Upper lobe of left lung (tissue), 6 donors: ENCODE data around the gene ANKRD66. TPM values are rescaled to one million over a fixed set of nuclear protein-coding genes. Genes with fewer than 3 reads are reported as not detected.

ENCODE experiments used
- ATAC-seq, 2 donors: fragments of 200-7000 bp; cut with Tn5 transposase; one replicate each; pipeline ENCODE4 v1.9.1; 2022; ENCODE audit warnings: mild to moderate bottlenecking in 2 of 2, moderate library complexity in 2 of 2; ENCODE audit not compliant: low FRiP score in 2 of 2
- DNase-seq, 2 donors: peaks; one replicate each; pipeline ENCODE4 v3.0.0-alpha.2; 2019 to 2020
- H3K27ac ChIP-seq, 4 donors: fragments of 200-600 bp; sonication (generic); one replicate each; pipeline ENCODE4 v1.5.1; 2016 to 2019
- H3K27me3 ChIP-seq, 4 donors: fragments of 200-600 bp; sonication (generic); one replicate each; pipeline ENCODE4 v1.5.1; 2017 to 2019
- H3K36me3 ChIP-seq, 4 donors: fragments of 200-600 bp; sonication (generic); one replicate each; pipeline ENCODE4 v1.5.1; 2016 to 2019
- H3K4me1 ChIP-seq, 4 donors: fragments of 200-600 bp; sonication (generic); one replicate each; pipeline ENCODE4 v1.5.1; 2018 to 2019
- H3K4me3 ChIP-seq, 4 donors: fragments of 200-600 bp; sonication (generic); one replicate each; pipeline ENCODE4 v1.5.1; 2017 to 2019; ENCODE audit warnings: mild to moderate bottlenecking in 2 of 4, moderate library complexity in 1 of 4
- H3K9me3 ChIP-seq, 4 donors: fragments of 200-600 bp; sonication (generic); one replicate each; pipeline ENCODE4 v1.5.1; 2018 to 2019
- CTCF ChIP-seq, 6 experiments: fragments of 450-650 bp in 4 of 6; fragments of 200-600 bp in 2 of 6; sonication (generic) in 2 of 6; IDR thresholded peaks; one replicate each; pipeline ENCODE4 v1.5.1; 2016 to 2019; ENCODE audit warnings: antibody characterized with exemption in 6 of 6
- EP300 ChIP-seq, 4 donors: sonication (generic); formaldehyde crosslinking; IDR thresholded peaks; one replicate each; pipeline ENCODE4 v1.5.1; 2017; ENCODE audit warnings: antibody characterized with exemption in 4 of 4, control low read depth in 2 of 4
- POLR2A ChIP-seq, 4 donors: fragments of 450-650 bp; IDR thresholded peaks; one replicate each; pipeline ENCODE4 v1.5.1; 2016 to 2017; ENCODE audit warnings: antibody characterized with exemption in 4 of 4, mild to moderate bottlenecking in 2 of 4
- POLR2AphosphoS5 ChIP-seq, 2 donors: sonication (generic); formaldehyde crosslinking; IDR thresholded peaks; one replicate each; pipeline ENCODE4 v1.5.1; 2017; ENCODE audit warnings: antibody characterized with exemption in 2 of 2
- WGBS, 2 donors: methylation state at CpG; one replicate each; pipeline ENCODE4 v1.1.5; 2017 to 2018; 5-methylcytosine and 5-hydroxymethylcytosine counted together
- total RNA-seq, 6 donors: library from RNA; depleted of rRNA in 4 of 6; stranded (reverse); fragments of >200 nt in 4 of 6; gene quantifications; one replicate each; pipeline versions ENCODE4 v1.1.0 to v1.2.1, GENCODE V29; 2016 to 2021
- donor health status: DM: no; HTN: no; CAD: no; lungs with moderate emphysema.
- donor health status: DM: no; HTN: yes; CAD: no; lungs with severe emphysema.

Gene ANKRD66
- total RNA-seq, 6 donors from 2014 or later: 2.1 to 15.7 (median 2.7) TPM; not detected in 2

- Histone ChIP-seq H3K27me3 (no peaks in the 10 kb centered on the region), H3K4me1 (no peaks in the 10 kb centered on the region), H3K4me3 (no peak within 1 kb of the TSS), H3K27ac (no peak within 1 kb of the TSS), H3K9me3 (no peaks in the 10 kb centered on the region), H3K36me3 (no peaks in the 10 kb centered on the region)
- no peak for DNase-seq
- no peak for ATAC-seq
- TF ChIP-seq EP300 (IDR thresholded peaks at IDR 0.05): no peak
- TF ChIP-seq POLR2AphosphoS5 (IDR thresholded peaks at IDR 0.05): no peak
- no peak for TF ChIP-seq CTCF (IDR thresholded peaks at IDR 0.05)
- WGBS, 2 donors: 78 to 87% methylated on average over 8 of the region's 8 CpGs
These were observed 46.4 kb downstream of the ANKRD66 start, which contains the start of gene MEP1A for GRCh38 chr6:46793138-46793537. Gene MEP1A, plus strand, starts transcription at chr6:46793389. Its CDS starts 10 bp downstream, at chr6:46793399.

- H3K4me1 ChIP-seq: no peaks in the 10 kb centered on the region
- DNase-seq: no peak
- no peaks in the 10 kb centered on the region for H3K27me3 ChIP-seq
- H3K4me3 ChIP-seq: no peak overlapping the region
- H3K36me3 ChIP-seq: no peaks in the 10 kb centered on the region
- 77 to 80% methylated on average over 3 of the region's 3 CpGs for WGBS, 2 donors
- no peak for TF ChIP-seq CTCF (IDR thresholded peaks at IDR 0.05)
- TF ChIP-seq POLR2AphosphoS5 (IDR thresholded peaks at IDR 0.05): no peak
- no peak for TF ChIP-seq POLR2A (IDR thresholded peaks at IDR 0.05)
- TF ChIP-seq EP300 (IDR thresholded peaks at IDR 0.05): no peak
- H3K27ac ChIP-seq: no peak overlapping the region
- ATAC-seq: no peak
- H3K9me3 ChIP-seq: no peaks in the 10 kb centered on the region
These were observed 47.3 kb downstream of the ANKRD66 start for GRCh38 chr6:46794068-46794467.

GRCh38 chr6:46795816-46796215 lies 49.1 kb downstream of the ANKRD66 start:
- H3K27ac ChIP-seq: no peak overlapping the region
- H3K27me3 ChIP-seq: no peaks in the 10 kb centered on the region
- H3K9me3 ChIP-seq: no peaks in the 10 kb centered on the region
- DNase-seq: no peak
- TF ChIP-seq CTCF (IDR thresholded peaks at IDR 0.05) (no peak), EP300 (IDR thresholded peaks at IDR 0.05) (no peak), POLR2AphosphoS5 (IDR thresholded peaks at IDR 0.05) (no peak), POLR2A (IDR thresholded peaks at IDR 0.05) (no peak)
- no peak for ATAC-seq
- H3K36me3 ChIP-seq: no peaks in the 10 kb centered on the region
- H3K4me1 ChIP-seq: no peaks in the 10 kb centered on the region
- 92 to 93% methylated on average over 3 of the region's 3 CpGs for WGBS, 2 donors
- no peak overlapping the region for H3K4me3 ChIP-seq

- no peaks in the 10 kb centered on the region for H3K4me1 ChIP-seq
- TF ChIP-seq EP300 (IDR thresholded peaks at IDR 0.05) (no peak), POLR2A (IDR thresholded peaks at IDR 0.05) (no peak), CTCF (IDR thresholded peaks at IDR 0.05) (no peak), POLR2AphosphoS5 (IDR thresholded peaks at IDR 0.05) (no peak)
- no peaks in the 10 kb centered on the region for H3K27me3 ChIP-seq
- WGBS, 2 donors: 51 to 56% methylated on average over 5 of the region's 5 CpGs
- DNase-seq (no peak), ATAC-seq (no peak)
- no peaks in the 10 kb centered on the region for H3K36me3 ChIP-seq
- no peak overlapping the region for H3K4me3 ChIP-seq
- H3K27ac ChIP-seq: no peak overlapping the region
- H3K9me3 ChIP-seq: no peaks in the 10 kb centered on the region
These were observed 50.3 kb downstream of the ANKRD66 start for GRCh38 chr6:46796848-46797580.

GRCh38 chr6:46799657-46800056 lies 52.9 kb downstream of the ANKRD66 start:
- H3K4me1 ChIP-seq: no peaks in the 10 kb centered on the region
- no peaks in the 10 kb centered on the region for H3K9me3 ChIP-seq
- DNase-seq (no peak), ATAC-seq (no peak)
- no peaks in the 10 kb centered on the region for H3K36me3 ChIP-seq
- TF ChIP-seq POLR2AphosphoS5 (IDR thresholded peaks at IDR 0.05) (no peak), CTCF (IDR thresholded peaks at IDR 0.05) (no peak), POLR2A (IDR thresholded peaks at IDR 0.05) (no peak), EP300 (IDR thresholded peaks at IDR 0.05) (no peak)
- 42 to 70% methylated on average over 1 of the region's 1 CpG for WGBS, 2 donors
- no peak overlapping the region for H3K4me3 ChIP-seq
- H3K27ac ChIP-seq: no peak overlapping the region
- H3K27me3 ChIP-seq: no peaks in the 10 kb centered on the region
